Fibroblast of mammary gland (primary cell): ENCODE measurements around the gene KSR1.

ENCODE experiments used
- DNase-seq: peaks from one replicate; pipeline ENCODE4 v3.0.0-alpha.2; 2010; ENCODE audit warnings: low read depth
- H3K4me3 ChIP-seq: 2 replicates; pipeline ENCODE4 v1.5.1; 2011; ENCODE audit warnings: low read depth, mild to moderate bottlenecking, low read length, moderate library complexity; ENCODE audit not compliant: control insufficient read depth
- CTCF ChIP-seq: conservative IDR thresholded peaks from 2 replicates; pipeline ENCODE4 v1.5.1; 2011; ENCODE audit warnings: low read depth, low read length, inconsistent platforms; ENCODE audit not compliant: control insufficient read depth, insufficient read depth

The KSR1 gene

GRCh38 chr17:27449541-27449940 is 6.7 kb upstream of the KSR1 start:
- TF ChIP-seq CTCF, result no peak
- H3K4me3 ChIP-seq, result no peak overlapping the region
- DNase-seq, result no peak

DNA sequence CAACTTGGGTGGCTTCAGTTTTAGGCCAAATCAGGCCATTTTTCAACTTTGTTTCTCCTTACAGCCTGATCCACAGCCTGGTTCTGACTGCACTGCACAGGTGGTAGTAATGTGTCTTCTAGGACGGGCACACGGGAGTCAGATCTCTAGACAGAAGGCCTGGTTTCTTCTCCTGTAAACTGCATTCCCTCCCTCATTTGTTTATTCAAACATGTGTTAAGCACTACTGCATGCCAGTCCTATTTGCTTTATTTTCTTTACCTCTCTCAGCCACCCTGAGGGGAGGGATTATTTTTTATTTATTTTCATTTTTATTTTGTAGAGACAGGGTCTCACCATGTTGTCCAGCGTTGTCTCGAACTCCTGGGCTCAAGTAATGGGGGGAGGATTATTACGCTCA is 6.3 kb upstream of the KSR1 start:
- TF ChIP-seq CTCF, result no peak
- no peak overlapping the region for H3K4me3 ChIP-seq
- DNase-seq, result no peak

DNA sequence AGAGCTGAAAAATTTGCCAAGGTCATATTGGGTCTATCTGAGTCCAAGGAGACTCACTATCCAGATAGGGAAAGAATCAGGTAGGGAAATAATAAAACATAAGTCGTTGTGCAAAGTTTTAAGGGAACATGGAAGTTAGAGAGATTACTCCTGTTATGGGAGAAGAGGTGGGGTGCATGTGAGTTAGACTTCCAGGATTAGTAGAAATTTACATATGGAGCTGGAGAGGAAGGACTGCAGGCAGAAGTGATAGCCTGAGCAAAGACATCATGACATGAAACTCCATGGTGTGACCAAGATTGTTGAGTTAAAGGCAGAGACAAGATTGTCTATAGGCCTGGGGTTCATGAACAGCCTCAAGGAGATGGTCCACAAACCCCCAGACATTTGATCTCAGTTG is 5.8 kb upstream of the KSR1 start:
- no peak for DNase-seq
- no peak for TF ChIP-seq CTCF
- H3K4me3 ChIP-seq, result no peak overlapping the region

- DNase-seq, result no peak
- no peak overlapping the region for H3K4me3 ChIP-seq
- no peak for TF ChIP-seq CTCF
These were observed 4.3 kb upstream of the KSR1 start for GRCh38 chr17:27451906-27452305.

GRCh38 chr17:27452828-27453227 is 3.4 kb upstream of the KSR1 start:
- H3K4me3 ChIP-seq, result no peak overlapping the region
- TF ChIP-seq CTCF, result no peak
- no peak for DNase-seq

GRCh38 chr17:27453471-27453870 is 2.8 kb upstream of the KSR1 start:
- TF ChIP-seq CTCF, result no peak
- no peak overlapping the region for H3K4me3 ChIP-seq
- no peak for DNase-seq

- no peak for TF ChIP-seq CTCF
- no peak for DNase-seq
- H3K4me3 ChIP-seq, result no peak overlapping the region
These were observed 2.2 kb upstream of the KSR1 start for GRCh38 chr17:27454089-27454488.
